OCI-LY3 (cell line): ENCODE data around the gene LSR.
A peak's percentile ranks its signal among the peaks of the same experiment; 100 is the strongest.

ENCODE experiments used
- H2AFZ ChIP-seq: fragments of 200-600, 300-600 bp; shearing (Covaris generic); 2 replicates; pipeline ENCODE4 v1.6.0; 2014; ENCODE audit warnings: antibody characterized with exemption, low read depth, low read length
- H3K27ac ChIP-seq: fragments of 200-600, 300-600 bp; sonication (generic); 2 replicates; pipeline ENCODE4 v1.5.1; 2014; ENCODE audit warnings: mild to moderate bottlenecking, low read length, moderate library complexity, mixed read lengths
- H3K27me3 ChIP-seq: fragments of 200-600, 300-600 bp; sonication (generic); 2 replicates; pipeline ENCODE4 v1.6.1; 2014; ENCODE audit warnings: low read depth, low read length, mixed read lengths
- H3K36me3 ChIP-seq: fragments of 200-600, 300-600 bp; sonication (generic); replicated peaks from 2 replicates; pipeline ENCODE3; 2014; ENCODE audit warnings: low read depth, low read length, mixed read lengths
- H3K4me1 ChIP-seq: fragments of 300-600, 200-600 bp; sonication (generic); 2 replicates; pipeline ENCODE4 v1.6.1; 2014; ENCODE audit warnings: low read length, mixed read lengths
- H3K4me2 ChIP-seq: fragments of 200-600, 300-600 bp; sonication (generic); 2 replicates; pipeline ENCODE4 v1.6.1; 2014; ENCODE audit warnings: low read length, mixed read lengths
- H3K4me3 ChIP-seq: fragments of 300-600, 200-600 bp; sonication (generic); 2 replicates; pipeline ENCODE4 v1.5.1; 2014; ENCODE audit warnings: antibody characterized with exemption, mild to moderate bottlenecking, low read length, moderate library complexity
- H3K79me2 ChIP-seq: fragments of 300-600, 200-600 bp; shearing (Covaris generic); 2 replicates; pipeline ENCODE4 v1.6.1; 2014; ENCODE audit warnings: mild to moderate bottlenecking, low read length, mixed read lengths
- H3K9ac ChIP-seq: fragments of 300-600, 200-600 bp; shearing (Covaris generic); 2 replicates; pipeline ENCODE4 v1.6.0; 2014; ENCODE audit warnings: mild to moderate bottlenecking, low read length, moderate library complexity
- H3K9me3 ChIP-seq: fragments of 200-600, 300-600 bp; shearing (Covaris generic); 2 replicates; pipeline ENCODE4 v1.6.1; 2014; ENCODE audit warnings: low read length, mixed read lengths; ENCODE audit not compliant: insufficient read depth
- H4K20me1 ChIP-seq: fragments of 200-600, 300-600 bp; sonication (generic); 2 replicates; pipeline ENCODE4 v1.6.1; 2016; ENCODE audit warnings: low read length, mixed read lengths; ENCODE audit not compliant: insufficient read depth
- EZH2phosphoT487 ChIP-seq: fragments of 200-600 bp; shearing (Covaris generic); IDR thresholded peaks from 2 replicates; pipeline ENCODE4 v1.6.1; 2018; ENCODE audit warnings: antibody characterized with exemption, mixed run types, low read depth
- TF ChIP-seq, protein P1 (sequence below): fragments of 200-600, 300-600 bp; sonication (generic); IDR thresholded peaks from 2 replicates; pipeline ENCODE4 v1.5.1; 2014; ENCODE audit warnings: antibody characterized with exemption, low read length, low read depth

LSR gene

DNA sequence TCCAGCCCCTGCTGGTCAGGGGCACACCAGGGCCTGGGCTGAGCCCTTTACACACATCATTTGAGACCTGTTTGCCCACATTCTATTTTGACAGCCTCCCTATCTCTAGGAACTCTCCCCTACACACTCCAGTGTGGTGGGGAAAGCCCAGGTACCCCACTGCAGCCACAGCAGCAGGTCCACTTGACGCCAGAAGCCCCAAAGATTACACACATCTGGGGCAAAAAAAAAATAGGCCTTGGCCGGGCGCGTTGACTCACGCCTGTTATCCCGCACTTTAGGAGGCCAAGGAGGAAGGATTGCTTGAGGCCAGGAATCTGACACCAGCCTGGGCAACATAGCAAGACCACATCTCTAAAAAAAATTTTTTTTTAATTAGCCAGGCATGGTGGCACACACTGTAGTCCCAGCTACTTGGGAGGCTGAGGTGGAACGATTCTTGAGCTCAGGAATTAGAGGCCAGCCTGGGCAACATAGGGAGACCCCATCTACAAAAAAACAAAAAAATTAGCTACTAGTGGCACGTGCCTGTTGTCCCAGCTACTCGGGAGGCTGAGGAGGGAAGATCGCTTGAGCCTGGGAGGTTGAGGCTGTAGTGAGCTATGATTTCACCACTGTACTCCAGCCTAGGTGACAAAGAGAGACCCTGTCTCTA is 62.1 kb downstream of the LSR start:
- Histone ChIP-seq H3K9ac (no peak overlapping the region), H3K27me3 (0 out of 2 replicates have a peak, but pooled peaks cover 5% of the 10 kb centered on the region), H3K4me2 (no peak overlapping the region), H2AFZ (no peak overlapping the region), H3K4me3 (no peak overlapping the region), H3K9me3 (no peaks in the 10 kb centered on the region), H3K36me3 (no peaks in the 10 kb centered on the region), H4K20me1 (no peaks in the 10 kb centered on the region), H3K27ac (no peak overlapping the region), H3K4me1 (peaks cover 16% of the 10 kb centered on the region), H3K79me2 (no peaks in the 10 kb centered on the region)
- TF ChIP-seq, protein P1, sequence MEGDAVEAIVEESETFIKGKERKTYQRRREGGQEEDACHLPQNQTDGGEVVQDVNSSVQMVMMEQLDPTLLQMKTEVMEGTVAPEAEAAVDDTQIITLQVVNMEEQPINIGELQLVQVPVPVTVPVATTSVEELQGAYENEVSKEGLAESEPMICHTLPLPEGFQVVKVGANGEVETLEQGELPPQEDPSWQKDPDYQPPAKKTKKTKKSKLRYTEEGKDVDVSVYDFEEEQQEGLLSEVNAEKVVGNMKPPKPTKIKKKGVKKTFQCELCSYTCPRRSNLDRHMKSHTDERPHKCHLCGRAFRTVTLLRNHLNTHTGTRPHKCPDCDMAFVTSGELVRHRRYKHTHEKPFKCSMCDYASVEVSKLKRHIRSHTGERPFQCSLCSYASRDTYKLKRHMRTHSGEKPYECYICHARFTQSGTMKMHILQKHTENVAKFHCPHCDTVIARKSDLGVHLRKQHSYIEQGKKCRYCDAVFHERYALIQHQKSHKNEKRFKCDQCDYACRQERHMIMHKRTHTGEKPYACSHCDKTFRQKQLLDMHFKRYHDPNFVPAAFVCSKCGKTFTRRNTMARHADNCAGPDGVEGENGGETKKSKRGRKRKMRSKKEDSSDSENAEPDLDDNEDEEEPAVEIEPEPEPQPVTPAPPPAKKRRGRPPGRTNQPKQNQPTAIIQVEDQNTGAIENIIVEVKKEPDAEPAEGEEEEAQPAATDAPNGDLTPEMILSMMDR = no peak
- no peak for TF ChIP-seq EZH2phosphoT487

DNA sequence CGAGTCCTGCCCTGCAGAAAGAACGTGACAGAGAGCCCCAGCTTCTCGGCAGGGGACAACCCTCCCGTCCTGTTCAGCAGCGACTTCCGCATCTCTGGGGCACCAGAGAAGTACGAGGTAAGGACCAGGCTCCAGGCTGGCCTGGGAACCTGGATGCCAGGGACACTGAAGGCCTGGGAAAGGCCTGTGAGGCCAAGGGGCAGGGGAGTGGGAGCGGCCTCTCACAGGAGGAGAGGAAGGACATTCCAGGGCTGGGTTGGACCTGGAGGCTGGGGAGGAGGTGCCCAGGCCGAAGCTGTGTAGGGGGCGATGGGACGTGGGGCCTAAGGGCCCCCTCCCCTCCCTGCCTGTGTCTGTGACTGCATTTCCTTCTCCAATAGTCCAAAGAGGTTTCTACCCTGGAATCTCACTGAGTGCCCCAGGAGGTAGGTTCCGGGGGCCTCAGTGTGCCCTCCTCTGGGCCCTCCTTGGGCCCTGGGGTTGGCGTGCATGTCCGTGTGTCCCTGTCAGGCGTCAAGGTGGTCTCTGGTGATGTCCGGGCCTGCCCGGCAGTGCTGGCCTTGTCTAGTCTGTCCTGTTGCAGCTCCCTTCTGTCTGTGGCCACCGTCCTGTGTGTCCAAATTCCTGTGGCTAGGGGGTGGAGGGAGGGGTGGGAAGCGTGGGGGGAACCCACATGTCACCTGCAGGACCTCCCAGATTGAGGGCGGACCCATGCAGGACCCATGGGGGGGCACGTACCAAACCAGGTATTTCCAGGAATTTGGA is 63.3 kb downstream of the LSR start:
- no peaks in the 10 kb centered on the region for H3K36me3 ChIP-seq
- no peaks in the 10 kb centered on the region for H3K9me3 ChIP-seq
- H3K4me2 ChIP-seq = no peak overlapping the region
- no peak overlapping the region for H2AFZ ChIP-seq
- H3K27ac ChIP-seq = no peak overlapping the region
- H3K27me3 ChIP-seq = 0 out of 2 replicates have a peak, but pooled peaks cover 5% of the 10 kb centered on the region
- no peak overlapping the region for H3K9ac ChIP-seq
- H3K4me1 ChIP-seq = peaks cover 16% of the 10 kb centered on the region
- no peaks in the 10 kb centered on the region for H4K20me1 ChIP-seq
- no peaks in the 10 kb centered on the region for H3K79me2 ChIP-seq
- H3K4me3 ChIP-seq = no peak overlapping the region
- TF ChIP-seq, protein P1 = no peak
- TF ChIP-seq EZH2phosphoT487 = no peak

DNA sequence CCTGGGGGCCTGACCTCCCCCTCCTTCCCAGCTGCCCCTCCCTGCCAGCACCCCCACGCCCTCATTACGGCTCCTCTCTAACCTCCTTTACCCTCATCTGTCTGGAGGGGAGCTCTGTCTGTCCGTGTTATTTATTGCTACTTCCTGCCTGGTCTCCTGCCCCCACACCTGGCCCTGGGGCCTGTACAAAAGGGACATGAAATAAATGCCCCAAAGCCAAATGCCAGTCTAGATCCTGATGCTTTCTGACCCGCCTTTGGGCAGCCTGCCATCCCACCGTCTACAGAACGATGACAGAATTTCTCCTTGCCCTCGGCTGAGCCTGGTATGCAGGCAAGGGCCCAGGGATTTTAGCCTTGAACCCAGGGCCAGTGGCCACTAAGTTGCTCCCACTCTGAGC is 64.8 kb downstream of the LSR start:
- Histone ChIP-seq H2AFZ (no peak overlapping the region), H3K36me3 (no peaks in the 10 kb centered on the region), H3K4me3 (peak overlapping the region; percentile 62), H3K9ac (peak overlapping the region; percentile 54; the same call in 1 of the 2 replicates), H3K27me3 (0 out of 2 replicates have a peak, but pooled peaks cover 5% of the 10 kb centered on the region), H3K27ac (no peak overlapping the region), H3K4me2 (peak overlapping the region; percentile 90), H3K4me1 (peaks cover 16% of the 10 kb centered on the region), H3K9me3 (no peaks in the 10 kb centered on the region), H4K20me1 (no peaks in the 10 kb centered on the region), H3K79me2 (no peaks in the 10 kb centered on the region)
- TF ChIP-seq, protein P1 = no peak
- no peak for TF ChIP-seq EZH2phosphoT487

DNA sequence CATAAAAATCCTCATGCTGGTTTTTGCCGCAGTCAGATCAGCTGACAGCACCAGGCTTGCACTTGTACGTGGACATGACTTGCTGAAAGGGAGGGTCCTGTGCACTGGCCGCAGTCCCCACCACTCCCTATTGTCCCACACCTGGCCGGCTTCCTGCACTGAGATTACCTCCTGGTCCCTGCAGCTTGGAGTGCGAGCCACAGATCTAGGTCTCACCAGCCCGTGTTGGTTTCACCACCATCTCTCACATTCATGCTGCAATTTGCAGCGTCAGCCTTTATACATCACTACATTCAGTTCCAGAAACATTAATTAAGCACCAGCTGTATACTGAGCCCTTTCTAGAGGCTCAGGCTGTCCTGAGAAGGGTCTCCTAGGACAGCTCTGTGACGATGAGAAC is 65.2 kb downstream of the LSR start:
- H3K27ac ChIP-seq = no peak overlapping the region
- H3K79me2 ChIP-seq = no peaks in the 10 kb centered on the region
- H3K36me3 ChIP-seq = no peaks in the 10 kb centered on the region
- no peaks in the 10 kb centered on the region for H3K9me3 ChIP-seq
- no peak overlapping the region for H3K4me2 ChIP-seq
- TF ChIP-seq EZH2phosphoT487 = no peak
- TF ChIP-seq, protein P1 = no peak
- no peak overlapping the region for H3K9ac ChIP-seq
- H4K20me1 ChIP-seq = no peaks in the 10 kb centered on the region
- peaks cover 17% of the 10 kb centered on the region for H3K4me1 ChIP-seq
- no peak overlapping the region for H2AFZ ChIP-seq
- H3K4me3 ChIP-seq = no peak overlapping the region
- H3K27me3 ChIP-seq = 0 out of 2 replicates have a peak, but pooled peaks cover 5% of the 10 kb centered on the region
